Common myeloid progenitor, CD34-positive (primary cell): Measurements from ENCODE around the gene RPP38.

Source experiments
- CTCF ChIA-PET: fragments of 350-600 bp; sonication (Branson Sonifier 250); formaldehyde crosslinking; loops from one replicate; lab custom pipeline; 2021; ENCODE audit warnings: antibody characterized with exemption; lab: Charles Lee
- POLR2A ChIA-PET: fragments of 350-600 bp; sonication (Branson Sonifier 250); formaldehyde crosslinking; loops from one replicate; lab custom pipeline; 2021; ENCODE audit warnings: antibody characterized with exemption; lab: Charles Lee
- DNase-seq, 3 donors: peaks; one replicate each; pipeline versions ENCODE4 v3.0.0 to v3.0.0-alpha.2; 2013
- H3K27ac ChIP-seq, 2 experiments: 1 replicate in 1 of 2; 2 replicates in 1 of 2; pipeline ENCODE4 v1.7.0; 2013; ENCODE audit warnings: inconsistent platforms in 2 of 2, low read length in 2 of 2, mild to moderate bottlenecking in 2 of 2, low read depth in 1 of 2, moderate library complexity in 1 of 2; ENCODE audit not compliant: severe bottlenecking in 2 of 2, insufficient read depth in 1 of 2, poor library complexity in 1 of 2
- H3K27me3 ChIP-seq, 5 experiments: replicated peaks in 2 of 5; 1 replicate in 3 of 5; 2 replicates in 2 of 5; pipeline versions ENCODE4 v1.6.1 to v1.7.0; 2013; ENCODE audit warnings: low read length in 4 of 5, mild to moderate bottlenecking in 2 of 5, moderate library complexity in 2 of 5, inconsistent platforms in 1 of 5; ENCODE audit not compliant: insufficient read depth in 5 of 5, control insufficient read depth in 4 of 5
- H3K36me3 ChIP-seq, 4 experiments: 1 replicate in 2 of 4; 2 replicates in 2 of 4; pipeline versions ENCODE4 v1.6.1 to v1.7.0; 2013; ENCODE audit warnings: low read length in 3 of 4, control low read depth in 1 of 4, mild to moderate bottlenecking in 1 of 4; ENCODE audit not compliant: control insufficient read depth in 4 of 4, insufficient read depth in 4 of 4
- H3K4me1 ChIP-seq, 4 experiments: 1 replicate in 3 of 4; 2 replicates in 1 of 4; pipeline versions ENCODE4 v1.6.1 to v1.7.1; 2013; ENCODE audit warnings: low read length in 3 of 4, mild to moderate bottlenecking in 3 of 4, control low read depth in 1 of 4, inconsistent platforms in 1 of 4, moderate library complexity in 1 of 4; ENCODE audit not compliant: control insufficient read depth in 4 of 4, insufficient read depth in 4 of 4; ENCODE audit errors: control extremely low read depth in 1 of 4
- H3K4me3 ChIP-seq, 7 experiments: 1 replicate in 4 of 7; 2 replicates in 3 of 7; pipeline versions ENCODE4 v1.5.1 to v1.7.0; 2013; ENCODE audit warnings: mild to moderate bottlenecking in 7 of 7, low read length in 6 of 7, moderate library complexity in 6 of 7, inconsistent platforms in 2 of 7, low read depth in 2 of 7, control low read depth in 1 of 7; ENCODE audit not compliant: insufficient read depth in 4 of 7, control insufficient read depth in 1 of 7; ENCODE audit errors: extremely low read depth in 1 of 7
- H3K9me3 ChIP-seq, 5 experiments: 1 replicate in 4 of 5; 2 replicates in 1 of 5; pipeline versions ENCODE4 v1.6.1 to v1.7.1; 2013; ENCODE audit warnings: low read length in 4 of 5, mild to moderate bottlenecking in 2 of 5, inconsistent platforms in 1 of 5, low read depth in 1 of 5, moderate library complexity in 1 of 5; ENCODE audit not compliant: control insufficient read depth in 4 of 5, insufficient read depth in 2 of 5; ENCODE audit errors: control extremely low read depth in 1 of 5
- WGBS: methylation state at CpG from one replicate; pipeline ENCODE4 v1.1.5; 2013; ENCODE audit not compliant: insufficient coverage; 5-methylcytosine and 5-hydroxymethylcytosine counted together

Gene RPP38

GRCh38 chr10:15136129-15137035 is 39.2 kb downstream of the RPP38 start:
- H3K27ac ChIP-seq, result no peak overlapping the region
- 98% methylated on average over 8 of the region's 11 CpGs for WGBS
- no peak for DNase-seq
- peaks cover 2 to 23% (median 7%) of the 10 kb centered on the region in 4 experiments for H3K36me3 ChIP-seq
- H3K4me1 ChIP-seq, result peaks cover 0 to under 1% (median 0%) of the 10 kb centered on the region in 4 experiments
- POLR2A ChIA-PET, result no interaction called here
- no peaks in the 10 kb centered on the region for H3K27me3 ChIP-seq
- no peak overlapping the region for H3K4me3 ChIP-seq
- CTCF ChIA-PET, result no interaction called here
- H3K9me3 ChIP-seq, result no peaks in the 10 kb centered on the region

DNA sequence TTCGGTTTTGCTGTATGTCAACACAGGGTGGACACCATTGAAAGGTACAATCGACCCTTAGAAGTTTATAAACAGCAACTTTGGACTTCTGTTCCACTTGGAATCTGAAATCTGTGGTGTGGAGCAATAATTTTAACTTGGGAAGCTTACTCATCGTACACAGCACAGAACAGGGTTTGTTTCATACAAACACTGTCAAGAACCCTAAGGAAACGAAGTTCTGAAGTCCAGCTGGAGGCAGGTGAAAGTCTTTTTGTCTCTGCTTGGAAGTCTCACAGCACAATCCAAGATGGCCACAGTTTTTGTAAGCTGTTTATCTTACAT is 39.8 kb downstream of the RPP38 start:
- ChIA-PET POLR2A (no interaction called here), CTCF (no interaction called here)
- Histone ChIP-seq H3K36me3 (peaks cover 2 to 23% (median 7%) of the 10 kb centered on the region in 4 experiments), H3K4me1 (peaks cover 0 to 5% (median 2%) of the 10 kb centered on the region in 4 experiments), H3K4me3 (no peak overlapping the region), H3K27me3 (no peaks in the 10 kb centered on the region), H3K27ac (no peak overlapping the region), H3K9me3 (no peaks in the 10 kb centered on the region)
- no peak for DNase-seq
- WGBS, result 100% methylated on average over 3 of the region's 4 CpGs

DNA sequence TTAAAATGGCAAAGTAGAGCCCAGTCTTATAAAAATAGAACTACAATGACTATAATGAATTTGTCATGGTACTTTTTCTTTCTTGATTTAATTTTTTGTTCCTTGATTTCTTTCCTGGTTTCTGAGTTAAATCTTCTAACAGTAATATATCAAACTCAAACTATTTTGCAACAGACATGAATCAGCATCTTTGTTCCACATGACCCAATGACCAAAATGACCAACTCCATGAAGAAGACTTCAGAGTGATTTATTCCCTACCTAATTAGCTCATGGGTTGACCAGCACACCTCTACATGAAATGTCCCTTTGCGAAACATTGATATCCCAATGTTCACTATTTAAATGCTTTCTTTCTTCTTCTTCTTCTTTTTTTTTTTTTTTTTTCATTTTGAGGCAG is 40.5 kb downstream of the RPP38 start:
- no peaks in the 10 kb centered on the region for H3K27me3 ChIP-seq
- H3K36me3 ChIP-seq, result peaks cover under 1 to 23% (median 6%) of the 10 kb centered on the region in 4 experiments
- peaks cover 0 to 5% (median 2%) of the 10 kb centered on the region in 4 experiments for H3K4me1 ChIP-seq
- DNase-seq, result no peak
- POLR2A ChIA-PET, result no interaction called here
- no peak overlapping the region for H3K4me3 ChIP-seq
- no peaks in the 10 kb centered on the region for H3K9me3 ChIP-seq
- 100% methylated on average over 1 of the region's 1 CpG for WGBS
- CTCF ChIA-PET, result no interaction called here
- H3K27ac ChIP-seq, result no peak overlapping the region

GRCh38 chr10:15140698-15141097 is 43.5 kb downstream of the RPP38 start:
- Histone ChIP-seq H3K36me3 (peaks cover 0 to 5% (median 0%) of the 10 kb centered on the region in 4 experiments), H3K4me3 (no peak overlapping the region), H3K4me1 (peaks cover 0 to 5% (median 2%) of the 10 kb centered on the region in 4 experiments), H3K27me3 (no peaks in the 10 kb centered on the region), H3K9me3 (no peaks in the 10 kb centered on the region), H3K27ac (no peak overlapping the region)
- WGBS, result 92% methylated on average over 6 of the region's 7 CpGs
- POLR2A ChIA-PET, result interaction anchor here (0.6 kb wide), 1 partner anchor 213 kb away, joined by 3 read pairs; no protein-coding TSS in a partner anchor
- DNase-seq, result no peak
- CTCF ChIA-PET, result no interaction called here

DNA sequence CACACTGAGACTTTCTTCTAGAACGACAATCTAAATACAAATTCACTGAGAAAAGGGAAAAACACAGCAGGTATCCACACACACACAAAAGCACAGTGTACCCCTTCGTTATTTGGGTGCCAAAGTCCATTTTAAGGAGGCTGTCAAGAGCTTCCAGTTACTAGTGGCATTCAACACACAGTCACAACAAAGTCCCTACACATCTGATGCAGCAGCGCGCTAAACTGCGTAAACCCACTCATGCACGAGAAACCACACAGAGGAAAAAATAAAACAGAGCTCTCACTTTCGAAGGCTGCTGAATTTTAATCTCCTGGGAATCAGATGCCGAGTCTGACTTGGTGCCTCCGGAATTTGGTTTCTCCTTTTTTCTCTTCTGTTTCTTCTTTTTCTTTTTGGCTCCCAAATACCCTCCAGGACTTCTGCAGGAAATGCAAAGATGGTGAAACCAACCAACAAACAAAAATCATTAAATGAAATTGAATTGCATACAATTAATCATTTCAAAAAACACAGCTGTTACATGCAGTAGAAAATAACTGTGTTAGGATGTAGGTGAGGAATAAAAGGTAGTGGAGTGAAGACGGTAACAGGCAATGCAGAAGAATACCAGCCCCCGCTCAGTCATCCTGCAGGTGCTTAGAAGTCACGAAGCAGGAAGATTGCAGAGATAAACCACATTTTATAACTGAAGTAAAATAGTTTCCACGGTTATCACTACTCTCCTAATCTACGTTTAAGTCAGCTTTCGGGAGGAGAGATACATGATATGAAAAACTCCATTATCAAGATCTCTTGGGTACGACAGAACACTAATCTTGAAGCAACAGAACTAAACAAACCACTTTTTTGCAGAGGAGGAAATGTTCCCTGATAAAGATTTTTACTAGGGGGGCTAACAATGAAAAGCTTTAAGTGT is 44.2 kb downstream of the RPP38 start:
- H3K27me3 ChIP-seq, result no peaks in the 10 kb centered on the region
- DNase-seq, result peak; percentile 13 to 29 (median 21)
- peaks cover 0 to 5% (median 2%) of the 10 kb centered on the region in 4 experiments for H3K4me1 ChIP-seq
- no peak overlapping the region for H3K4me3 ChIP-seq
- ChIA-PET CTCF (no interaction called here), POLR2A (interaction anchor here (0.6 kb wide), 1 partner anchor 212 kb away, joined by 3 read pairs; no protein-coding TSS in a partner anchor)
- no peaks in the 10 kb centered on the region for H3K9me3 ChIP-seq
- no peak overlapping the region for H3K27ac ChIP-seq
- H3K36me3 ChIP-seq, result peaks cover 0 to 5% (median 0%) of the 10 kb centered on the region in 4 experiments
- 94% methylated on average over 7 of the region's 16 CpGs for WGBS

GRCh38 chr10:15144788-15145187 is 47.6 kb downstream of the RPP38 start:
- Histone ChIP-seq H3K27me3 (no peaks in the 10 kb centered on the region), H3K36me3 (no peaks in the 10 kb centered on the region), H3K4me1 (peaks cover 0 to 5% (median 2%) of the 10 kb centered on the region in 4 experiments), H3K27ac (no peak overlapping the region), H3K4me3 (no peak overlapping the region), H3K9me3 (no peaks in the 10 kb centered on the region)
- no peak for DNase-seq
- WGBS, result no CpG with 5 or more reads among the region's 4 CpGs
- CTCF ChIA-PET, result interaction anchor here (1.0 kb wide), 1 partner anchor 22 kb away, joined by 3 read pairs; no protein-coding TSS in a partner anchor
- POLR2A ChIA-PET, result no interaction called here
